ENCODE results near the gene DNAJB12. TPM values are rescaled to one million over a fixed set of nuclear protein-coding genes. Genes with fewer than 3 reads are reported as not detected.

DNAJB12 gene
- polyA plus RNA-seq, 1 donor (not counting 4 experiments of a cell fraction or from before 2014, with no cell fraction given) = 12.0 TPM

- Histone ChIP-seq H3K79me2 (ENCODE audit: control insufficient read depth, insufficient read depth, low read length) (no peaks in the 10 kb centered on the region), H3K4me2 (ENCODE audit: control insufficient read depth, extremely low read depth, insufficient read depth, low read depth, low read length) (peak overlapping the region; percentile 80), H3K9me3 (ENCODE audit: control insufficient read depth, low read depth, low read length) (no peaks in the 10 kb centered on the region), H3K9ac (ENCODE audit: control insufficient read depth, extremely low read depth, insufficient read depth, low read length) (no peak overlapping the region), H3K27me3 (ENCODE audit: control insufficient read depth, extremely low read depth, insufficient read depth, low read length) (no peaks in the 10 kb centered on the region), H3K9me1 (ENCODE audit: control insufficient read depth, extremely low read depth, insufficient read depth, low read length) (no peaks in the 10 kb centered on the region), H4K20me1 (ENCODE audit: control insufficient read depth, extremely low read depth, insufficient read depth, low read length) (no peaks in the 10 kb centered on the region), H3K27ac (ENCODE audit: control insufficient read depth, insufficient read depth, low read length) (peak overlapping the region; percentile 88), H3K4me3 (ENCODE audit: control insufficient read depth in 2 of 3, extremely low read depth in 1 of 3, insufficient read depth in 2 of 3, low read depth in 1 of 3, low read length in 3 of 3) (no peak overlapping the region), H2AFZ (ENCODE audit: control insufficient read depth, low read length) (no peak overlapping the region), H3K4me1 (ENCODE audit: control insufficient read depth, extremely low read depth, insufficient read depth, low read length) (peaks cover 20% of the 10 kb centered on the region), H3K36me3 (ENCODE audit: control insufficient read depth in 2 of 2, extremely low read depth in 1 of 2, insufficient read depth in 2 of 2, low read length in 2 of 2) (no peaks in the 10 kb centered on the region)
- TF ChIP-seq EZH2 (IDR thresholded peaks at IDR 0.05; ENCODE audit: low read length) (no peak), CTCF (optimal IDR thresholded peaks at IDR 0.05 in 1 of 3, IDR thresholded peaks at IDR 0.05 in 1 of 3, conservative IDR thresholded peaks at IDR 0.05 in 1 of 3; ENCODE audit: extremely low read depth in 1 of 3, insufficient read depth in 2 of 3, low read length in 3 of 3) (no peak)
- FAIRE-seq (no peak), DNase-seq (ENCODE audit: low read depth, low spot score) (no peak)
- dilution Hi-C loops (cut with MboI; ENCODE audit: extremely low pct_ligation_motif_present, low sequenced_read_pairs) = no loop called here
Observed at GRCh38 chr10:72298592-72299519, 55.9 kb downstream of the DNAJB12 start.

DNA sequence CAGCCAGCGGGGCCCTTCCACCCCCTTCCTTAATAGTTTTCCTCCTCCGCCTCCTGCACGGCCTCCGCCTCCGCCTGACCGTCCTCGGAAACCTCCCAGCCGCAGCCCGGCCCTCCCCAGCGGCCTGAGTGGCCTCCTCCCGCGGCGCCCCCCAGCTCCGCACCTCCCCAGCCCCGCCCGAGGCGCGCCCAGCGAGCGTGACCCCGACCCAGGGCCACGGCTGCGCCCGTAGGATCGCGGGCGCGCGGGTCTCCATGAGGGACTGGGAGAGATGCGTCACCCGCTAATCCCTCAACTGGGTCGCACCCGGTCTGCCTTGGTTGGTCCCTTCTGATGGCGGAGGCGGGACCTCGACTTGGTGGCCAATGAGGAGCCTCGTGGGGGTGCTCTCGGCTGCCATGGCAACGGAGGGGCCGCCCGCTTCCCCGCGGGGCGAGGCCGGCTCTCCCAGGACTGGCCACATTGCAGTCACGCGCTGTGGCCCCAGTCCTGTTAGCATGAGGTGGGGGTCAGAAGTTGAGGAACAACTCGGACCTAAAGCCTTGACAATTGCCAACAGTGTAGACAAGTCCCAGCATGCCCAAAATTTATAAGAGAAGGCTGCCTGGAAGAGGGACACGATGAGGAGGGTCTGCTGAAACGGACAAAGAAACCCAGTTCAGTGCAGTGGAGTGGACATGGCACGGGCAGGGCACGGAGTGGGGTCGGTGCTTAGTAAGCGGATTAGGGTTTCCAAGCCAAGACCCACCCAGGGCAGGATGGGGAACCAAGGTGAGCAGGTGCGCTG lies 56.7 kb downstream of the DNAJB12 start:
- Histone ChIP-seq H3K27me3 (ENCODE audit: control insufficient read depth, extremely low read depth, insufficient read depth, low read length) (no peaks in the 10 kb centered on the region), H3K9me1 (ENCODE audit: control insufficient read depth, extremely low read depth, insufficient read depth, low read length) (no peaks in the 10 kb centered on the region), H3K9me3 (ENCODE audit: control insufficient read depth, low read depth, low read length) (no peaks in the 10 kb centered on the region), H4K20me1 (ENCODE audit: control insufficient read depth, extremely low read depth, insufficient read depth, low read length) (no peaks in the 10 kb centered on the region), H3K9ac (ENCODE audit: control insufficient read depth, extremely low read depth, insufficient read depth, low read length) (peak overlapping the region; percentile 83), H3K4me2 (ENCODE audit: control insufficient read depth, extremely low read depth, insufficient read depth, low read depth, low read length) (peak overlapping the region; percentile 80), H3K36me3 (ENCODE audit: control insufficient read depth in 2 of 2, extremely low read depth in 1 of 2, insufficient read depth in 2 of 2, low read length in 2 of 2) (no peaks in the 10 kb centered on the region), H3K4me3 (ENCODE audit: control insufficient read depth in 2 of 3, extremely low read depth in 1 of 3, insufficient read depth in 2 of 3, low read depth in 1 of 3, low read length in 3 of 3) (peak overlapping the region; percentile 44 to 73 (median 63)), H2AFZ (ENCODE audit: control insufficient read depth, low read length) (peak overlapping the region; percentile 57), H3K4me1 (ENCODE audit: control insufficient read depth, extremely low read depth, insufficient read depth, low read length) (peaks cover 22% of the 10 kb centered on the region), H3K27ac (ENCODE audit: control insufficient read depth, insufficient read depth, low read length) (peak overlapping the region; percentile 88), H3K79me2 (ENCODE audit: control insufficient read depth, insufficient read depth, low read length) (no peaks in the 10 kb centered on the region)
- DNase-seq (ENCODE audit: low read depth, low spot score) = no peak
- TF ChIP-seq CTCF (optimal IDR thresholded peaks at IDR 0.05 in 1 of 3, IDR thresholded peaks at IDR 0.05 in 1 of 3, conservative IDR thresholded peaks at IDR 0.05 in 1 of 3; ENCODE audit: extremely low read depth in 1 of 3, insufficient read depth in 2 of 3, low read length in 3 of 3) = no peak
- TF ChIP-seq EZH2 (IDR thresholded peaks at IDR 0.05; ENCODE audit: low read length) = no peak
- FAIRE-seq = no peak
- dilution Hi-C loops (cut with MboI; ENCODE audit: extremely low pct_ligation_motif_present, low sequenced_read_pairs) = no loop called here

All from keratinocyte (primary cell).